GM19043 (cell line): ENCODE results near the gene RNF123.

Experiments used
- ATAC-seq: cut with Tn5 transposase; IDR thresholded peaks from one replicate; pipeline ENCODE4 v1.9.1; 2021; ENCODE audit warnings: low read depth; ENCODE audit not compliant: unreplicated experiment

Gene RNF123

DNA sequence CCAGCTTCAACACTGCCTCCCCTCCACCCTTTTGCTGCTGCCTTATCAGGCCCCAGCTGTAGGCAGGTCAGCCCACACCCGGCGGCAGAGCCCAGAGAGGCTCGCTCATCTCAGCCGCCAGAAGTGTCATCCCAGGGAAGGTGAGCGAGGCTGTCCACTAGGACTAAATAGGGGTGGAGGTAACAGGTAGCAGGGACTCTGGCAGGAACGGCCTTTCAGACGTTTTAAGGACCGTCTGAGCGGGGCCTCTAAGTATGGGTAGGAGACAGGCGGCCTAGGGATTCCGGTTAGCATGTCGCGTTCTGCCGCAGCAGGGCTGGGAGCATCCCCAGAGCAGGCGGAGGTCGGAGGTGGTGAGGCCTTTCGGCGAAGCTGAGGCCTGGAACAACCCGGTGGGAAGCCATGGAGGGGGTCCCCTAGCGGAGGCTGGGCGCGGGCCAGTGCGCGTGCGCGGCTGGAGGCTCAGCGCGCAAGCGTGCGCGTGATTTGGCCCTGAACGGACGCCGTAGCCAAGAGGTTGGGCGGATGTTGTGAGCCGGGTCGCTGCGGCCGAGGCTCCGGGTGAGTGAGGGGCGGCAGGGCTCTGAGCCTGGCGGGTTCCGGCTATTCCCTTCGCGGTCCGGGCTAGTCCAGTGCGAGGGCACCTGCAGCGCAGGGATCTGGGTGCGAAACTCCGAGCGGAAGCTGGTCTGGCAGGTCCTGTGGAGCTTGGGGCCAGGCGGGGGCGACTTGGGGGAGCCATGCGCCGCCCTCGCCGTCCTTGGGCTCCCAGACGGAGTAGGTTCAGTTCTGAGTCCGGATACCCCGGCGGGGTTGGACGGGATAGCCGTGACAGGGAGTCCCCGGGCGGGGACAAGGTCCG is at the start of gene RNF123, which contains the start of gene MST1:
RNF123 (plus strand) TSS at position 512 of the 862 bp plus-strand sequence. CDS start 1,609 bp downstream, outside the sequence.
MST1 (minus strand) TSS at position 429 of the 862 bp plus-strand sequence. CDS start 783 bp downstream, outside the sequence.
- ATAC-seq, result no peak

DNA sequence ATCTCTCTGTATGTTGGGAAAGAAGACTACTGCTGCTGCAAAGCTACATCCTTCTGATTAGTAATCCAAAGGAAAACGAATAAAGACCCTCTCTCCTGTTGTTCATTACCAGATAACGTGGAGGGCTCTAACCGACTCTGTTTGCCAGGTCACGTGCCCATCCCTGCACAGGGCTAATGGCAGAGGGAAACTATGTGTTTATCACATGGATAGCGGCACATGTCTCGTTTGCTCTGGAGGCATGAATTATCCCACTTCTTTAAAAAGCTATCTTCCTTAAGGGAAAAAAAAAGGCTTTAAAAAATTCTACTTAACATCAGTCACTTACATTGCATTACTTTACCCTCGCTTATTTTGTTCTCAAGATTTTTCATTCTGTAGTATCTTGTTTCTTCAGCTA is 48.1 kb upstream of the RNF123 start:
- no peak for ATAC-seq

DNA sequence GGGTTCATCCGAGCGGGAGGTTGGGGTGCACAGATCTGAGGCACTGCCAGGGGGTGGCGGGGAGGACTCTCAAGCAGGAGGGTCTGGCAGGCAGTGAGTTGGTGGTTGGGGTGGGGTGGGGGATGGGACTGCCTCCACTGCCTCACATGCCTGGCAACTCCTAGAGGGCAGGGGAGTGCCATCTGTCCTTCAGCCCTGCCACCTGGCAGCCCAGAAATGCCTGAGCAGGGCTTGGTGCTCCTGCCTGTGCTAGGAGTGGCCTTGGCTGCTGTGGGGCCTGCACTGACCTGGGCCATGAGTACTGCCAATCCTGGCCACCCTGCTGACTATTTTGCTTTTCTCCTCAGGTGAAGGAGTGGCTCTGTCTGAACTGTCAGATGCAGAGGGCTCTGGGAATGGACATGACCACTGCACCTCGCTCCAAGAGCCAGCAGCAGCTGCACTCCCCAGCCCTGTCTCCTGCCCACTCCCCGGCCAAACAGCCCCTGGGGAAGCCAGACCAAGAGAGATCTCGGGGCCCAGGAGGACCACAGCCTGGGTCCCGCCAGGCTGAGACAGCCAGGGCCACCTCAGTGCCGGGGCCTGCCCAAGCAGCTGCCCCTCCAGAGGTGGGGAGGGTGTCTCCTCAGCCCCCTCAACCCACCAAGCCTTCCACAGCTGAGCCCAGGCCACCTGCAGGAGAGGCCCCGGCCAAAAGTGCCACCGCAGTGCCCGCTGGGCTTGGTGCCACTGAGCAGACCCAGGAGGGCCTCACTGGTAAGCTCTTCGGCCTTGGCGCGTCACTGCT is 47.2 kb upstream of the RNF123 start:
- no peak for ATAC-seq

DNA sequence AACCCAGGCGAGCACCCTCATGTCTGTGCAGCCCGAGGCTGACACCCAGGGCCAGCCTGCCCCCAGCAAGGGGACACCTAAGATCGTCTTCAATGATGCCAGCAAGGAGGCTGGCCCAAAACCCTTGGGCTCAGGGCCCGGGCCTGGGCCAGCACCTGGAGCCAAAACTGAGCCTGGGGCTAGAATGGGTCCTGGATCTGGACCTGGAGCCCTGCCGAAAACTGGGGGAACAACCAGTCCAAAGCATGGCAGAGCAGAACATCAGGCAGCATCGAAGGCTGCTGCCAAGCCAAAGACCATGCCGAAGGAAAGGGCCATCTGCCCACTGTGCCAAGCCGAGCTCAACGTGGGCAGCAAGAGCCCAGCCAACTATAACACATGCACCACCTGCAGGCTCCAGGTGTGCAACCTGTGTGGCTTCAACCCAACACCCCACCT is 46.6 kb upstream of the RNF123 start:
- ATAC-seq, result no peak

DNA sequence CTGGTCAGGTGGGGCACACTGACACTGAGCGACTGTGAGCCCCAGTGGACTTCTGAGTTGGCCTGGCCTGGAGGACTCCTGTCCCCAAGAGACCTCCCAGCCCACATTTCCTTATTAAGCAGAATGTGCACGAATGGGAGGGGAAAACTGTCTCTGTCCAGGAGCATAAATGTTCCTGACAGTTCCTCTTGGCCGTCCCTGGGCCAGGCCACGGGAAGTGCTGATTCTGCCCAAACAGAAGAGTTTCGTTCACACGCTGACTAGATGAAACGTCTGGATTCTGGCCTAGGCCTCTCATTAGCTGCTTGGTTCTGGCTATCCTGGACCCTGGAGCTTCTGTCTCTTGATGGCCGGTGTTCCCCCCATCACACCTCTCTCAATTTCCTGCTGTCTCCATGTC is 44.7 kb upstream of the RNF123 start:
- ATAC-seq, result no peak

DNA sequence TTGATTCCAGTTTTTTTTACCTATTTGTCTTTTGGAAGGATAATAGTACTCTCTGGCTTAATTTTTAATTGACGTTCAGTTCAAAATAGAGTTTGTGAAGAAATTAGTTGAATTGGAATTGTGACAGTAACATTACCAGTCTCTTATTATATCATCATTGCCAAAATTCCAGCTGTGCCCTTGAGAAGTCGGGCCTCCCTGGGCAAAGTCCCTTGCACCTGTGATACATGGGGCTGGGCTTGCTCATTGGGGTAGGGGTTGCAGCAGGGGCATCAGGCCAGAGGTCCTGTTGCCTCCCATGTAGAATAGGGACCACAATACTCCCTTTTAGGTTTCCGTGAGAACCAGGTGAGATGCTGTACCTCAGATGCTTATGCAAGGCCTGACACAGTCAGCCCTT is 43.1 kb upstream of the RNF123 start:
- ATAC-seq, result no peak

DNA sequence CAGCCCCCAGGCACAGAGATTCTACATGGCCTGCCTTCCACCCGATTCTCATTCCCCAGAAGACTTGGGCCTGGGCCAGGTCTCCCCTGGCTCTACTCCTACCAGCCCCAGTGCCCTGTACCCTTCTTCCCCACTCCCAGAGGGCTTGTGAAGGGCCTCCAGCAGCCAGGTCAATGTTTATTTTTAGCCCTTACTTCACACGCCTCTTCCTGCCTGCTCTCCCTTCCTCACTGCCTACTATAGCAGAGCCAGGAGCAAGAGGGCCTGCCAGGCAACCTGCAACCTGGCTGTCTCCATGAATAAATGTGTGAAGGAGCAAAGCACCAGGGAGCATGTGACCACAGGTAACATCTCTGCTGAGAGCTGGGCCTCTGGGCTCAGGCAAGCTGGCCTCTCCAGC is 41.6 kb upstream of the RNF123 start:
- ATAC-seq, result no peak

DNA sequence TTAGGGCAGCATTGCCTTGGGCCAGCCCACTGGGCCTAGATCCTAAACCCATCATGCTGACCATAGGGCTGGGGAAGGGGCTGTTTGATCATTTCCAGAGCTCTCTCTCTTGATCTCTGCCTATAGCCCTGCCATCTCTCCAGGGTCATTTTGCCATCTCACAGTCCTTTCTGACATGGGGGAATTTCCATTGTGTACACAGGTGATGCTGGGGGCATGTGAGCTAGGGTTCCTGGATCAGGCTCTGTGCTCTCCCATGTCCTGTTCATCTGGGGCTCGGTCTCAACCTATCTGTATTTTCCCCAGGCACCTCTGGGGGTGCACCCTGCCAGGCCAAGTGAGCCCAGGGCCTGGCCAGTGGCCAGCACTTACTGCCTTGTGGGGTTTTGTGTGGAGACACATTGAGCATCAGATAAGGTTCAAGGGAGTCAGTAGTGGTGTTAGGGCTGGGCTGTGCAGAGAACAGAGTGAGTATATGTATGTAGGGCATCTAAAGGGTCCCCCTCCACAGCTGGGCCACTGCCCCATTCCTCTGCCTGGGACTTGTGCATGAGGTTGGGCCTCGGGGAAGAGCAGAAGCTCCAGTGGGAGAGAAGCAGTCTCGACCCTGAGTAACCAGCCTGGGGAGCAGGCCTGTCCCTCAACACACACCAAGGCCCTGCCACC is 40.9 kb upstream of the RNF123 start:
- no peak for ATAC-seq

DNA sequence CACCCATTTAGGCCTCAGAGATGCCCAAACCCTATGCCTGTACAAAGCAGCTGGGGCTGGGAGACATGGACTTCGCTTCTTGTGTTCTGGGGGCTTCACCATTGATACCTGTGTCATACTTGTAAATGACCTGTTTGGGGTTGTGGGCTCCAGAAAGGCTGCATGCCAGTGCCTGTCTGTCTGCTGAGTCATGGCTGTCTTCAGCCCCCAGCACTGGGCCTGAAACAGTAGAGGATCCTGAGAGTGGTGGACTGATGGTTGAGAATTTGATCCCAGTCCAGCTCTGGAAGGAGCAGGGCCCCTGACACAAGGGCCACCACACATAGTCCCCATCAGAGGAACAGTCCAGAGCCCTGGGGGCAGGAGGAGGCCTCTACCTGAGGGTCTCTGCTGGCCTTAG is 39.8 kb upstream of the RNF123 start:
- ATAC-seq, result no peak

DNA sequence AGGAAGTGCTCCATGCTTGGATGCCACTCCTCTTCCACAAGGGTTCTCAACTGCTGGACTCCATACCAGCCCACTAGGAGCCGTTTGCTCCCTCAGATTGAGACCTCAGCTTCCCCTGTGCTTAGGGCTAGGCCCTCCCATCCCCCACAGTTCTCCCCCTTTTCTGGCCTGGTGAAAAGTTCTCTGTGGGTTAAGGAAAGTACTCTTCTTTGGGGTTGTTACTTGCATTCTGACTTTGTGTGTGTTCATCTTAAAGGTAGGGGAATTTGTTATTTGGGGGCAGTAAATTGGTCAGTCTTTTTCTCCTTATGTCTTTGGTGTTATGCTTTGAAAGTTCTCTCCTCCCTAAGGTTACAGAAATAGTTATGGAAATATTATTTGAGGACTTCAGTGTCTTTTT is 39.2 kb upstream of the RNF123 start:
- no peak for ATAC-seq

DNA sequence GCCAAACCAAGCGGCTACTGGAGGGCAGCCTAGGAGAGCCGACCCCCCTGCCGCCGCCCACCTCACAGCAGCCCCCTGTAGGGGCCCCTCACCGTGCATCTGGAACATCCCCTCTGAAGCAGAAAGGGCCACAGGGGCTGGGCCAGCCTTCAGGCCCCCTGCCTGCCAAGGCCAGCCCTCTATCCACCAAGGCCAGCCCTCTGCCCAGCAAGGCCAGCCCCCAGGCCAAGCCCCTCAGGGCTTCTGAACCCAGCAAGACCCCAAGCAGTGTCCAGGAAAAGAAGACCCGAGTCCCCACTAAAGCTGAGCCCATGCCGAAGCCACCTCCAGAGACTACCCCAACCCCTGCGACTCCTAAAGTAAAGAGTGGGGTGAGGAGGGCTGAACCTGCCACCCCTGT is 38.7 kb upstream of the RNF123 start:
- no peak for ATAC-seq

DNA sequence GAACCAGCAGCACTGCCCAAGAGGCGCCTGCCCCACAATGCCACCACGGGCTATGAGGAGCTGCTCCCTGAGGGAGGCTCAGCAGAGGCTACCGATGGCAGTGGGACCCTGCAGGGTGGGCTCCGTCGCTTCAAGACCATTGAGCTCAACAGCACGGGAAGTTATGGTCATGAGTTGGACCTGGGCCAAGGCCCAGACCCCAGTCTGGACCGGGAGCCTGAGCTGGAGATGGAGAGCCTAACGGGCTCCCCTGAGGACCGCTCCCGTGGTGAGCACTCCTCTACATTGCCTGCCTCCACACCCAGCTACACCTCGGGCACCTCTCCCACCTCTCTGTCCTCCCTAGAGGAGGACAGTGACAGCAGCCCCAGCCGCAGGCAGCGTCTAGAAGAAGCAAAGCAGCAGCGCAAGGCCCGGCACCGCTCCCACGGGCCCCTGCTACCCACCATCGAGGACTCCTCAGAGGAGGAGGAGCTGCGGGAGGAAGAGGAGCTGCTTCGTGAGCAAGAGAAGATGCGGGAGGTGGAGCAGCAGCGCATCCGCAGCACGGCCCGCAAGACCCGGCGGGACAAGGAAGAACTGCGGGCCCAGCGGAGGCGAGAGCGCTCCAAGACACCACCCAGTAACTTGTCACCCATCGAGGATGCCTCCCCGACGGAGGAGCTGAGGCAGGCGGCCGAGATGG is 37.0 kb upstream of the RNF123 start:
- ATAC-seq, result no peak

DNA sequence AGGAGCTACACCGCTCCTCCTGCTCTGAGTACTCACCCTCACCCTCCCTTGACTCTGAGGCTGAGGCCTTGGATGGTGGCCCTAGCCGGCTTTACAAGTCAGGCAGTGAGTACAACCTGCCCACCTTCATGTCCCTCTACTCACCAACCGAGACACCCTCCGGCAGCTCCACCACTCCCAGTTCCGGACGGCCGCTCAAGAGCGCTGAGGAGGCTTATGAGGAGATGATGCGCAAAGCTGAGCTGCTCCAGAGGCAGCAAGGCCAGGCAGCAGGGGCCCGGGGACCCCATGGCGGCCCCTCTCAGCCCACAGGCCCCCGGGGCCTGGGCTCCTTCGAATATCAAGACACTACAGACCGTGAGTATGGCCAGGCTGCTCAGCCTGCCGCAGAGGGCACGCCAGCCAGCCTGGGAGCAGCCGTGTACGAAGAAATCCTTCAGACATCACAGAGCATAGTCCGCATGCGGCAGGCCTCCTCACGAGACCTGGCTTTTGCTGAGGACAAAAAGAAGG is 36.4 kb upstream of the RNF123 start:
- ATAC-seq, result no peak

DNA sequence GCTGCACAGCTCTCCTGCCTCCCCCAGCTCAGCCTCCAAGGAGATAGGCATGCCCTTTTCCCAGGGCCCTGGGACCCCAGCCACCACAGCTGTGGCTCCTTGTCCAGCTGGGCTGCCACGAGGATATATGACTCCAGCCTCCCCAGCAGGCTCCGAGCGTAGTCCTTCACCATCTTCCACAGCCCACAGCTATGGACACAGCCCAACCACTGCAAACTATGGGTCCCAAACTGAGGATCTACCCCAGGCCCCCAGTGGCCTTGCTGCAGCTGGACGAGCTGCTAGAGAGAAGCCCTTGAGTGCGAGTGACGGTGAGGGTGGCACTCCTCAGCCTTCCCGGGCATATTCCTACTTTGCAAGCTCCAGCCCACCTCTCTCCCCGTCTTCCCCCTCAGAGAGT is 35.7 kb upstream of the RNF123 start:
- ATAC-seq, result no peak

DNA sequence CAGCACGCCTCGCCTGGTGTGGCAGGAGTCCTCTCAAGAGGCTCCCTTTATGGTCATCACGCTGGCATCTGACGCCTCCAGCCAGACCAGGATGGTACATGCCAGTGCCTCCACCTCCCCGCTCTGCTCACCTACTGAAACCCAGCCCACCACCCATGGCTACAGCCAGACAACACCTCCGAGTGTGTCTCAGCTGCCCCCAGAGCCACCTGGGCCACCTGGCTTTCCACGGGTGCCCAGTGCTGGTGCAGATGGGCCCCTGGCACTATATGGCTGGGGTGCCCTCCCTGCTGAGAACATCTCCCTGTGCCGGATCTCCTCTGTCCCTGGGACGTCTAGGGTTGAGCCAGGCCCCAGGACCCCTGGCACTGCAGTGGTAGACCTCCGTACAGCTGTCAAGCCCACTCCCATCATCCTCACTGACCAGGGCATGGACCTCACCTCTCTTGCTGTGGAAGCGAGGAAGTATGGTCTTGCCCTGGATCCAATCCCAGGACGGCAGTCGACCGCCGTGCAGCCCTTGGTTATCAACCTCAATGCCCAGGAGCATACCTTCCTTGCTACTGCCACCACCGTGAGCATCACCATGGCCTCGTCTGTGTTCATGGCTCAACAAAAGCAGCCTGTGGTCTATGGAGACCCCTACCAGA is 35.1 kb upstream of the RNF123 start:
- no peak for ATAC-seq

DNA sequence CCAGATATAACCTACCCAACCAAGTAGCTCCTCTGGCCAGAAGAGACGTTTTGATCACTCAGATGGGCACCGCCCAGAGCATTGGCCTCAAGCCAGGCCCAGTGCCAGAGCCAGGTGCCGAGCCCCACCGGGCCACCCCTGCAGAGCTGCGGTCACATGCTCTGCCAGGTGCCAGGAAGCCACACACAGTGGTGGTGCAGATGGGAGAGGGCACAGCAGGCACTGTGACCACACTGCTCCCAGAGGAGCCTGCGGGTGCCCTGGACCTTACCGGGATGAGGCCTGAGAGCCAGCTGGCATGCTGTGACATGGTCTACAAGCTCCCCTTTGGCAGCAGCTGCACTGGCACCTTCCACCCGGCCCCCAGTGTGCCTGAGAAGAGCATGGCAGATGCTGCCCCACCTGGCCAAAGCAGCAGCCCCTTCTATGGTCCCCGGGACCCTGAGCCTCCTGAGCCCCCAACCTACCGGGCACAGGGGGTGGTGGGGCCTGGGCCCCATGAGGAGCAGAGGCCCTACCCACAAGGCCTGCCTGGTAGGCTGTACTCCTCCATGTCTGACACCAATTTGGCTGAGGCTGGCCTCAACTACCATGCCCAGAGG is 34.3 kb upstream of the RNF123 start:
- no peak for ATAC-seq

DNA sequence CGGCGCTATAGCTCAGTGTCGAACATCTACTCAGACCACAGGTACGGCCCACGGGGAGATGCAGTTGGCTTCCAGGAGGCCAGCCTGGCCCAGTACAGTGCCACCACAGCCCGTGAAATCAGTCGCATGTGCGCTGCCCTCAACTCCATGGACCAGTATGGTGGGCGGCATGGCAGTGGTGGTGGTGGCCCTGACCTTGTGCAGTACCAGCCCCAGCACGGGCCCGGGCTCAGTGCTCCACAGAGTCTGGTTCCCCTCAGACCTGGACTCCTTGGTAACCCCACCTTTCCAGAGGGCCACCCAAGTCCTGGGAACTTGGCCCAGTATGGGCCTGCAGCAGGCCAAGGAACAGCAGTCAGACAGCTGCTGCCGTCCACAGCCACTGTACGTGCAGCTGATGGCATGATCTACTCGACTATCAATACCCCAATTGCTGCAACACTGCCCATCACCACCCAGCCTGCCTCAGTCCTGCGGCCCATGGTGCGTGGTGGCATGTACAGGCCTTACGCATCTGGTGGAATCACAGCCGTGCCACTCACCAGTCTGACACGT is 33.5 kb upstream of the RNF123 start:
- no peak for ATAC-seq

DNA sequence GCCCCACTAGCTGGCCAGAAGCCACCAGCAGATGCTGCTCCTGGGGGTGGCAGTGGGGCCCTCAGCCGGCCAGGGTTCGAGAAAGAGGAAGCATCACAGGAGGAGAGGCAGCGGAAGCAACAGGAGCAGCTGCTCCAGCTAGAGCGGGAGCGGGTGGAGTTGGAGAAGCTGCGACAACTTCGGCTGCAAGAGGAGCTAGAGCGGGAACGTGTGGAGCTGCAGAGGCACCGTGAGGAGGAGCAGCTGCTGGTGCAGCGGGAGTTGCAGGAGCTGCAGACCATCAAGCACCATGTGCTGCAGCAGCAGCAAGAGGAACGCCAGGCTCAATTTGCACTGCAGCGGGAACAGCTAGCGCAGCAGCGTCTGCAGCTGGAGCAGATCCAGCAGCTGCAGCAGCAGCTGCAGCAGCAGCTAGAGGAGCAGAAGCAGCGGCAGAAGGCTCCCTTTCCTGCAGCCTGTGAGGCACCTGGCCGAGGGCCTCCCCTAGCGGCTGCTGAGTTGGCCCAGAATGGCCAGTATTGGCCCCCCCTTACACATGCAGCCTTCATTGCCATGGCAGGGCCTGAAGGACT is 32.7 kb upstream of the RNF123 start:
- no peak for ATAC-seq
